UCSD-AML1 (cell line): ENCODE measurements around the gene SOHLH2.

Experiments
- DNase-seq: peaks from one replicate; lab custom pipeline; 2025; ENCODE audit not compliant: unreplicated experiment; lab: John Stamatoyannopoulos, UW

Gene SOHLH2

GRCh38 chr13:36133950-36134626, 80.3 kb downstream of the SOHLH2 start:
- DNase-seq = no peak

DNA sequence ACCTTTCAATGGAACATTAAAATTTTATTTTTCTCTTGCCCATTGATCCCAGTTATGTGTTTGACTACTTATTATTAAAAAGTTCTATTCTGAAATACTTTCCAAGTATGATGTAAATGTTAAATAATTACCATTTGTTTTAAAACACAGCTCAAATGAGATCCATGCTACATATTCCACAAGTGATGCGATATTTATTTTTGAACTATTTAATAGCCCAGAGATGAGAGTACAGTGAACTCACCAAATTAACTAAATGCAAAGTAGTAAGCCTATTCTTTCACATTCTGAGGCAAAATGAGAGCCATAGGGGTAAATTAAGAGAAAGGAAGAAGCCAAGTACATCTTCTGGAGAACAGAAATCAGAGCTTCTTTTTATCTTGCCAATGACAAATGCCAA, 82.0 kb downstream of the SOHLH2 start:
- DNase-seq = no peak

GRCh38 chr13:36131931-36132297, 82.4 kb downstream of the SOHLH2 start:
- no peak for DNase-seq

GRCh38 chr13:36131222-36131930, 83.0 kb downstream of the SOHLH2 start, which contains the start of gene DCLK1:
Gene DCLK1, minus strand, starts transcription at chr13:36131382.
- DNase-seq = no peak

DNA sequence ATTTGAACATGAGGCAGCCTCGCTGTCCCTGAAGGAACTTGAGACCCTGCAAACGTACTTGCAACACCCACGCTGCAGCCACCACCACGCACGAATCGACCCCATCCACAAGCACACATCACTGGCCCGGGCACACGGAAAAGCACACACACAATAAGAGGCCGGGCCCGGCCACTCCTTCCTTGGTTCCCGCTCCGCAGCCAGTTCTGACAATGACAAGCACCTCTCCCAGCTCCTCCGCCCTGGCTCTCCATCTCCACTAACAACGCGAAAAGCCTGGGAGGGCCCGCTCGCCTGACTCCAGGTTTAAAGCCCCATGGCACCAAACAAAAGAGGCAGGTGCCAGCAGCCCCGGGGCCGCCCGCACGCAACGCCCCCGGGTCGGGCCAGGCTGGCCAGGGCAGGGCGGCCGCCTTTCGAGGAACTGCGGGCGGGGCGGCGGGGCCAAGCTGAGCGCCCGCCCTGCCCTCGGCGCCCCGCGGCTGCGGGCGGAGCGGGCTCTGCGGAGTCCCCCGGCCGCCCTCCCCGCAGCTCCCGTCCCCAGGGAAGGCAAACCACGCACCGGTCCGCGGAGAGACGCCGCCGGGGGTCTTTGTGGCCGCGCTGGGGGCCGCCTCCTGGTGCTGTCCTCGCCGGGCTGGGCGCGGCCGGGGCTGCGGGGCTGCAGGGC, 83.7 kb downstream of the SOHLH2 start:
- DNase-seq = no peak

DNA sequence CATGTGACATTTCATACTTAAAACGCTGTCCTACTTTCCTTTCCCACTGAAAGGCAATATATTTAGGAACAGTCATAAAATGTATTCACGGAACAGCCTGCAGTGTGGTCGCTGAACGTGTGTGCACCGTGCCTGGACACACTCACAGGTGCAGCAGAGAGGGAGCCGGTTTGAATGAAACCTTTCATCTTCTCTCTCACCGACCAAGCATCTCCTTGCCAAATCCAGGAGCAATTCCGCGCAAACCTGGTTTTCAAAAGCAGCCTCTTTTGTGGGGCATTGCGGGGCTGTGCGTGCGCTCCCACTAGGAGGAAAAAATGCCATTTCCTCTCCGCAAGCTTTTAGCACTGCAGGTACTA, 84.2 kb downstream of the SOHLH2 start:
- DNase-seq = no peak

GRCh38 chr13:36129539-36129938, 84.8 kb downstream of the SOHLH2 start:
- no peak for DNase-seq

- DNase-seq = no peak
These were observed 87.9 kb downstream of the SOHLH2 start for GRCh38 chr13:36126491-36126890.

GRCh38 chr13:36125841-36126240, 88.5 kb downstream of the SOHLH2 start:
- DNase-seq = no peak

GRCh38 chr13:36124236-36124822, 90.0 kb downstream of the SOHLH2 start:
- no peak for DNase-seq
